Vagina (tissue), 2 donors: ENCODE data around the gene CNTN5. TPM values are rescaled to one million over a fixed set of nuclear protein-coding genes. Genes with fewer than 3 reads are reported as not detected.

Experiments used
- DNase-seq, 2 donors: peaks; one replicate each; pipeline ENCODE4 v3.0.0-alpha.2; 2017; ENCODE audit errors: extremely low spot score in 2 of 2
- H3K27ac ChIP-seq: fragments of 200-600 bp; sonication (generic); one replicate; pipeline ENCODE4 v1.5.1; 2019
- H3K27me3 ChIP-seq: fragments of 200-600 bp; sonication (generic); one replicate; pipeline ENCODE4 v1.5.1; 2019
- H3K36me3 ChIP-seq, 2 donors: fragments of 200-600 bp; sonication (generic); one replicate each; pipeline ENCODE4 v1.5.1; 2017 to 2019
- H3K4me1 ChIP-seq: fragments of 200-600 bp; sonication (generic); one replicate; pipeline ENCODE4 v1.5.1; 2019
- H3K4me3 ChIP-seq, 2 donors: fragments of 200-600 bp; sonication (generic); 1 replicate in 1 of 2; 2 replicates in 1 of 2; pipeline ENCODE4 v1.5.1; 2016 to 2019
- H3K9me3 ChIP-seq: fragments of 200-600 bp; sonication (generic); one replicate; pipeline ENCODE4 v1.5.1; 2019
- POLR2A ChIP-seq, 2 donors: fragments of 450-650 bp; IDR thresholded peaks; one replicate each; pipeline ENCODE4 v1.6.1; 2017; ENCODE audit warnings: antibody characterized with exemption in 2 of 2, mild to moderate bottlenecking in 2 of 2, moderate library complexity in 2 of 2
- POLR2AphosphoS5 ChIP-seq, 2 donors: sonication (generic); formaldehyde crosslinking; IDR thresholded peaks; one replicate each; pipeline ENCODE4 v1.9.0; 2017; ENCODE audit warnings: antibody characterized with exemption in 2 of 2, mild to moderate bottlenecking in 2 of 2, low read depth in 1 of 2; ENCODE audit not compliant: insufficient read depth in 1 of 2
- intact Hi-C: fragments of 100-400 bp; cut with DNase I; formaldehyde crosslinking; loops from one replicate; pipeline ENCODE4 v1.15.1; 2023
- total RNA-seq: library from RNA; depleted of rRNA; stranded (reverse); fragments of >200 nt; gene quantifications from one replicate; pipeline ENCODE4 v1.2.3, GENCODE V29; 2016
- TF ChIP-seq, protein P1 (sequence below), 3 experiments: fragments of 450-650 bp in 2 of 3; fragments of 200-600 bp in 1 of 3; sonication (generic) in 1 of 3; IDR thresholded peaks; one replicate each; pipeline ENCODE4 v1.5.1; 2017 to 2019; ENCODE audit warnings: antibody characterized with exemption in 3 of 3, mild to moderate bottlenecking in 2 of 3, moderate library complexity in 2 of 3

CNTN5 gene
- total RNA-seq, 1 donor from 2014 or later: 0.25 TPM

- Histone ChIP-seq H3K9me3 (no peaks in the 10 kb centered on the region), H3K27me3 (no peaks in the 10 kb centered on the region), H3K4me1 (no peaks in the 10 kb centered on the region), H3K36me3 (no peaks in the 10 kb centered on the region), H3K4me3 (no peak overlapping the region), H3K27ac (no peak overlapping the region)
- TF ChIP-seq POLR2A (IDR thresholded peaks at IDR 0.05): no peak
- TF ChIP-seq, protein P1, sequence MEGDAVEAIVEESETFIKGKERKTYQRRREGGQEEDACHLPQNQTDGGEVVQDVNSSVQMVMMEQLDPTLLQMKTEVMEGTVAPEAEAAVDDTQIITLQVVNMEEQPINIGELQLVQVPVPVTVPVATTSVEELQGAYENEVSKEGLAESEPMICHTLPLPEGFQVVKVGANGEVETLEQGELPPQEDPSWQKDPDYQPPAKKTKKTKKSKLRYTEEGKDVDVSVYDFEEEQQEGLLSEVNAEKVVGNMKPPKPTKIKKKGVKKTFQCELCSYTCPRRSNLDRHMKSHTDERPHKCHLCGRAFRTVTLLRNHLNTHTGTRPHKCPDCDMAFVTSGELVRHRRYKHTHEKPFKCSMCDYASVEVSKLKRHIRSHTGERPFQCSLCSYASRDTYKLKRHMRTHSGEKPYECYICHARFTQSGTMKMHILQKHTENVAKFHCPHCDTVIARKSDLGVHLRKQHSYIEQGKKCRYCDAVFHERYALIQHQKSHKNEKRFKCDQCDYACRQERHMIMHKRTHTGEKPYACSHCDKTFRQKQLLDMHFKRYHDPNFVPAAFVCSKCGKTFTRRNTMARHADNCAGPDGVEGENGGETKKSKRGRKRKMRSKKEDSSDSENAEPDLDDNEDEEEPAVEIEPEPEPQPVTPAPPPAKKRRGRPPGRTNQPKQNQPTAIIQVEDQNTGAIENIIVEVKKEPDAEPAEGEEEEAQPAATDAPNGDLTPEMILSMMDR (IDR thresholded peaks at IDR 0.05): no peak
- TF ChIP-seq POLR2AphosphoS5 (IDR thresholded peaks at IDR 0.05; ENCODE audit: insufficient read depth in 1 of 2, low read depth in 1 of 2): no peak
- DNase-seq: no peak
- intact Hi-C loops: no loop called here
These were observed 1142.7 kb downstream of the CNTN5 start for GRCh38 chr11:100163471-100163870.

DNA sequence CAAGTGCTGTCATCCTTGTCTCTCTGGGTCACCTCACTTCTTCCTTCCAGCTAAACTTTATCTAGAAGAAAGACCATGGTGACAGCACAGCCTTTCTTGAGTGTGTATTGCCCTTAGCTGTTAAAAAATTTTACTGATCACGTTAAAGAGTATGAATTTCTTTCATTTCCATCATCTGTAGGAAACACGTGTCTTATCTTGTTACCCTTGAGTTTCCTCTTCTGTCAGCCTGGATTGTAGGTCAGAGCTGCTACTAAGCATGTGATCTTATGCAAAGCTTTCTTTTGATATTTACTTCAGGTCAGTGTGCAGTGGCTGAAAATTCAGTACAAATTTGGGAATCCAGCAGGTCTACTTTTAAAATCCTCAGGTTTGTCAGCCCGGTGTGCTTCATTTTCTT is 1154.1 kb downstream of the CNTN5 start:
- H3K4me3 ChIP-seq: no peak overlapping the region
- TF ChIP-seq POLR2A (IDR thresholded peaks at IDR 0.05) (no peak), POLR2AphosphoS5 (IDR thresholded peaks at IDR 0.05; ENCODE audit: insufficient read depth in 1 of 2, low read depth in 1 of 2) (no peak)
- TF ChIP-seq, protein P1 (IDR thresholded peaks at IDR 0.05): no peak
- intact Hi-C loops: no loop called here
- H3K27ac ChIP-seq: no peak overlapping the region
- no peak for DNase-seq
- H3K9me3 ChIP-seq: no peaks in the 10 kb centered on the region
- no peaks in the 10 kb centered on the region for H3K4me1 ChIP-seq
- no peaks in the 10 kb centered on the region for H3K27me3 ChIP-seq
- H3K36me3 ChIP-seq: no peaks in the 10 kb centered on the region

- DNase-seq: no peak
- no peak overlapping the region for H3K4me3 ChIP-seq
- no peaks in the 10 kb centered on the region for H3K36me3 ChIP-seq
- no peaks in the 10 kb centered on the region for H3K9me3 ChIP-seq
- no peaks in the 10 kb centered on the region for H3K4me1 ChIP-seq
- TF ChIP-seq, protein P1 (IDR thresholded peaks at IDR 0.05): no peak
- TF ChIP-seq POLR2A (IDR thresholded peaks at IDR 0.05) (no peak), POLR2AphosphoS5 (IDR thresholded peaks at IDR 0.05; ENCODE audit: insufficient read depth in 1 of 2, low read depth in 1 of 2) (no peak)
- no peak overlapping the region for H3K27ac ChIP-seq
- H3K27me3 ChIP-seq: no peaks in the 10 kb centered on the region
- intact Hi-C loops: no loop called here
These were observed 1155.7 kb downstream of the CNTN5 start for GRCh38 chr11:100176456-100176855.

- TF ChIP-seq POLR2A (IDR thresholded peaks at IDR 0.05) (no peak), POLR2AphosphoS5 (IDR thresholded peaks at IDR 0.05; ENCODE audit: insufficient read depth in 1 of 2, low read depth in 1 of 2) (no peak)
- TF ChIP-seq, protein P1 (IDR thresholded peaks at IDR 0.05): no peak
- no peaks in the 10 kb centered on the region for H3K9me3 ChIP-seq
- H3K36me3 ChIP-seq: no peaks in the 10 kb centered on the region
- no peaks in the 10 kb centered on the region for H3K27me3 ChIP-seq
- DNase-seq: no peak
- no peak overlapping the region for H3K27ac ChIP-seq
- H3K4me3 ChIP-seq: no peak overlapping the region
- no peaks in the 10 kb centered on the region for H3K4me1 ChIP-seq
- intact Hi-C loops: no loop called here
These were observed 1156.9 kb downstream of the CNTN5 start for GRCh38 chr11:100177651-100178050.

- intact Hi-C loops: no loop called here
- H3K27ac ChIP-seq: no peak overlapping the region
- TF ChIP-seq POLR2A (IDR thresholded peaks at IDR 0.05) (no peak), POLR2AphosphoS5 (IDR thresholded peaks at IDR 0.05; ENCODE audit: insufficient read depth in 1 of 2, low read depth in 1 of 2) (no peak)
- TF ChIP-seq, protein P1 (IDR thresholded peaks at IDR 0.05): no peak
- no peaks in the 10 kb centered on the region for H3K9me3 ChIP-seq
- H3K27me3 ChIP-seq: no peaks in the 10 kb centered on the region
- H3K4me3 ChIP-seq: no peak overlapping the region
- no peak for DNase-seq
- no peaks in the 10 kb centered on the region for H3K4me1 ChIP-seq
- H3K36me3 ChIP-seq: no peaks in the 10 kb centered on the region
These were observed 1161.6 kb downstream of the CNTN5 start for GRCh38 chr11:100182350-100182749.
